Suprapubic skin (tissue), 4 donors: ENCODE data around the gene GJC2.

Source experiments
- EP300 ChIP-seq: sonication (generic); formaldehyde crosslinking; IDR thresholded peaks from one replicate; pipeline ENCODE4 v1.6.1; 2017; ENCODE audit warnings: antibody characterized with exemption
- POLR2A ChIP-seq, 2 donors: fragments of 450-650 bp; IDR thresholded peaks; one replicate each; pipeline ENCODE4 v1.6.1; 2017; ENCODE audit warnings: antibody characterized with exemption in 2 of 2, mild to moderate bottlenecking in 2 of 2, moderate library complexity in 2 of 2
- POLR2AphosphoS5 ChIP-seq, 3 donors: sonication (generic); formaldehyde crosslinking; IDR thresholded peaks; one replicate each; pipeline ENCODE4 v1.6.1; 2017; ENCODE audit warnings: antibody characterized with exemption in 3 of 3
- TF ChIP-seq, protein P1 (sequence below), 2 donors: fragments of 200-600 bp in 1 of 2; fragments of 450-650 bp in 1 of 2; sonication (generic) in 1 of 2; IDR thresholded peaks; one replicate each; pipeline ENCODE4 v1.5.1; 2016 to 2019; ENCODE audit warnings: antibody characterized with exemption in 2 of 2, mild to moderate bottlenecking in 1 of 2, moderate library complexity in 1 of 2

DNA sequence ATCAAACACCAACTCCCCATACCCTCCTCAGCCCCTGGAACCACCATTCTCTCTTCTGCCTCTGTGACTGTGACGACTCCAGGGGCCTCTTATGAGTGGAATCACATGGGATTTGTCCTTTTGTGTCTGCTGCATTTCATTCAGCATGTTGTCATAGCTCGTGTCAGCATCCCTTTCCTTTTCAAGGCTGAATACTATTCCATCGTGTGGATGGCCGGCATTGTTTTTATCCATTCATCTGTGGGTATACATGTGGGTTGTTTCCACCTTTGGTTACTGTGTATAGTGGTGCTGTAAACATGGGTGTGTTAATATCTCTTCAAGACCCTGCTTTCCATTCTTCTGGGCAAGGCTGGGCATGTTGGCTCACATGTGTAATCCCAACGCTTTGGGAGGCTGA is 41.0 kb downstream of the GJC2 start:
- TF ChIP-seq EP300 (no peak), POLR2AphosphoS5 (IDR thresholded peaks at IDR 0.05) (no peak), POLR2A (IDR thresholded peaks at IDR 0.05) (no peak)
- TF ChIP-seq, protein P1, sequence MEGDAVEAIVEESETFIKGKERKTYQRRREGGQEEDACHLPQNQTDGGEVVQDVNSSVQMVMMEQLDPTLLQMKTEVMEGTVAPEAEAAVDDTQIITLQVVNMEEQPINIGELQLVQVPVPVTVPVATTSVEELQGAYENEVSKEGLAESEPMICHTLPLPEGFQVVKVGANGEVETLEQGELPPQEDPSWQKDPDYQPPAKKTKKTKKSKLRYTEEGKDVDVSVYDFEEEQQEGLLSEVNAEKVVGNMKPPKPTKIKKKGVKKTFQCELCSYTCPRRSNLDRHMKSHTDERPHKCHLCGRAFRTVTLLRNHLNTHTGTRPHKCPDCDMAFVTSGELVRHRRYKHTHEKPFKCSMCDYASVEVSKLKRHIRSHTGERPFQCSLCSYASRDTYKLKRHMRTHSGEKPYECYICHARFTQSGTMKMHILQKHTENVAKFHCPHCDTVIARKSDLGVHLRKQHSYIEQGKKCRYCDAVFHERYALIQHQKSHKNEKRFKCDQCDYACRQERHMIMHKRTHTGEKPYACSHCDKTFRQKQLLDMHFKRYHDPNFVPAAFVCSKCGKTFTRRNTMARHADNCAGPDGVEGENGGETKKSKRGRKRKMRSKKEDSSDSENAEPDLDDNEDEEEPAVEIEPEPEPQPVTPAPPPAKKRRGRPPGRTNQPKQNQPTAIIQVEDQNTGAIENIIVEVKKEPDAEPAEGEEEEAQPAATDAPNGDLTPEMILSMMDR (IDR thresholded peaks at IDR 0.05), result no peak
